ENCODE measurements around the gene SATL1.

- TF ChIP-seq CTCF (IDR thresholded peaks at IDR 0.05) (peak; percentile 48 to 66 (median 55)), POLR2A (IDR thresholded peaks at IDR 0.05) (no peak)
Measured at GRCh38 chrX:85111347-85111746, 132.2 kb downstream of the SATL1 start.
